Measurements from ENCODE around the gene LCMT1.

GRCh38 chr16:25148568-25149215 is 37.1 kb downstream of the LCMT1 start:
- no peak for TF ChIP-seq CTCF (conservative IDR thresholded peaks at IDR 0.05)
- no peak for TF ChIP-seq ZFX (IDR thresholded peaks at IDR 0.05)
